ENCODE results near the gene NHLRC4.

DNA sequence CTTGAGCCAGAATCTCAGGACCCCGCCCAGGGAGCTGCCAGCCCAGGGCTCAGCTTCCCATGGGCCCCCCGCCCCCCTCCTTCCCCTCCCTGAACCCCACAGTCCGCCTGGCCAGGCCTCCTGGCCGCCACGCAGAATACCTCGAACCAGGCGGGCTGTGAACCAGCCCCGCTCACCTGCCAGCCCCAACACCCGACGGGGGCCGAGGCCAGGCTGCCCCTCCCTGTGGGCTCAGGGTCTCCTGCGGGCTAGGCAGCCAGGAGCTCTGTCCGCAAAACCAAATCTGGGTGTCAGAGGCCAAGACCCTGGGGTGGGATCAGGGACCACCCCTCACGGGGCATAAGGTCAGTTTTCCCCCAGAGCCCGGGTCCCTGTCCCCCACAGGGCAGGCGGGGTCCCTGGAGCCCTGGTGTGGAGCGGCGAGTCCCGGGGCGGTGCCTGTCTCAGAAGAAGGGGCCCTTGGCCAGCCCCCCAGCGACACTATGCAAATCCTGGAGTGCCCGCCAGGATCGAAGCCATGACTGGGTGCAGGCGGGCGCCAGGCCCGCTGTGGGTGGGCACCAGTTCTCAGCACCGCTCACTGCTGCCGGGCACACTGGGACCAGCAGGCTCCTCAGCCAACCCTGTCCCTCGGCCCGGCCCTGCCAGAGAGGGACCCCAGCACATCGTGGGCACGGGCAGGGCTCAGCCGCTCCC is 13.1 kb upstream of the NHLRC4 start:
- no peak for TF ChIP-seq POLR2A (IDR thresholded peaks at IDR 0.05)
- TF ChIP-seq, protein P1, sequence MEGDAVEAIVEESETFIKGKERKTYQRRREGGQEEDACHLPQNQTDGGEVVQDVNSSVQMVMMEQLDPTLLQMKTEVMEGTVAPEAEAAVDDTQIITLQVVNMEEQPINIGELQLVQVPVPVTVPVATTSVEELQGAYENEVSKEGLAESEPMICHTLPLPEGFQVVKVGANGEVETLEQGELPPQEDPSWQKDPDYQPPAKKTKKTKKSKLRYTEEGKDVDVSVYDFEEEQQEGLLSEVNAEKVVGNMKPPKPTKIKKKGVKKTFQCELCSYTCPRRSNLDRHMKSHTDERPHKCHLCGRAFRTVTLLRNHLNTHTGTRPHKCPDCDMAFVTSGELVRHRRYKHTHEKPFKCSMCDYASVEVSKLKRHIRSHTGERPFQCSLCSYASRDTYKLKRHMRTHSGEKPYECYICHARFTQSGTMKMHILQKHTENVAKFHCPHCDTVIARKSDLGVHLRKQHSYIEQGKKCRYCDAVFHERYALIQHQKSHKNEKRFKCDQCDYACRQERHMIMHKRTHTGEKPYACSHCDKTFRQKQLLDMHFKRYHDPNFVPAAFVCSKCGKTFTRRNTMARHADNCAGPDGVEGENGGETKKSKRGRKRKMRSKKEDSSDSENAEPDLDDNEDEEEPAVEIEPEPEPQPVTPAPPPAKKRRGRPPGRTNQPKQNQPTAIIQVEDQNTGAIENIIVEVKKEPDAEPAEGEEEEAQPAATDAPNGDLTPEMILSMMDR (IDR thresholded peaks at IDR 0.05) = no peak

All from body of pancreas (tissue), 4 donors.